HG03060 (cell line): ENCODE results near the gene GALNT9.
"Not testable (repeated sequence)": the region's sequence is repeated elsewhere in the genome, so short reads cannot be mapped to it uniquely, and the experiment has no call there.

Experiments used
- ATAC-seq: cut with Tn5 transposase; IDR thresholded peaks from one replicate; pipeline ENCODE4 v1.9.1; 2021; ENCODE audit warnings: low read depth, moderate number of reproducible peaks; ENCODE audit not compliant: unreplicated experiment

The GALNT9 gene

GRCh38 chr12:132204793-132205270 is 124.6 kb downstream of the GALNT9 start:
- no peak for ATAC-seq

GRCh38 chr12:132204063-132204792 is 125.2 kb downstream of the GALNT9 start:
- ATAC-seq = no peak

DNA sequence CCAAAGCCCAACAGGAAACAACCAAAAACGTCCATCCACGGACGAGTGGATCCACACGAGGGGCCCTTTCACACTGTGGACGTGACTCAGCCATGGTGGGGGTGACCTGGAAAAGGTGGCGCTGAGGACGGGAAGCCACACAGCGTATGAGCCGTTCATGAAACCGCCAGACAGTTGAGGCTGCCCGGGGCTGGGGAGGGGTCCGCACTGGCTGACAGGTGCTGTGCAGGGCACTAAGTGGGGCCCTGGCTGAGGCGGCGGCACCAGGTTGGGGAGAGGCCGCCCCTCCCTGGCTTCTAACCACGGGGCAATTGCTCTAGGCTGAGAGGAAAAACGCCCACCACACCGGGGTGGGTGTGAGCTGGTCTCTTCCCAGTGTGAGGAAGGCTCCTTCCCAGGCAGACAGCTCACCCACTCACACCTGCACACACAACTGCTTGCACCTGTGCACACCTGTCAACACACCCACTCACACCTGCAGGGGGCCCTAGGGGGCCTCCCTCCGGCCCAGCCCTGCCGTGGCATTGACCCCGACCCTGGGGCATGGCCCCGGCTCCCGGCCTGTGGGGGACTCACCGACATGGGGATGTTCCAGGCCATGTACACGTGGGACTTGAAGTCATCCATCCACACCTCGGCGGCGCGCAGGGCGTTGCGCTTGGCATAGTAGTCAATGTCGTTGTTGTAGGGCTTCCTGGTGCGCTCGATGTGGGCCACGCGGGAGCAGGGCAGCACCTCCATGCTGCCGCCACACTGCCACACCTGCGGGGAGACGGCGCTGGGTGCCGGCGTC is 126.3 kb downstream of the GALNT9 start:
- ATAC-seq = no peak

DNA sequence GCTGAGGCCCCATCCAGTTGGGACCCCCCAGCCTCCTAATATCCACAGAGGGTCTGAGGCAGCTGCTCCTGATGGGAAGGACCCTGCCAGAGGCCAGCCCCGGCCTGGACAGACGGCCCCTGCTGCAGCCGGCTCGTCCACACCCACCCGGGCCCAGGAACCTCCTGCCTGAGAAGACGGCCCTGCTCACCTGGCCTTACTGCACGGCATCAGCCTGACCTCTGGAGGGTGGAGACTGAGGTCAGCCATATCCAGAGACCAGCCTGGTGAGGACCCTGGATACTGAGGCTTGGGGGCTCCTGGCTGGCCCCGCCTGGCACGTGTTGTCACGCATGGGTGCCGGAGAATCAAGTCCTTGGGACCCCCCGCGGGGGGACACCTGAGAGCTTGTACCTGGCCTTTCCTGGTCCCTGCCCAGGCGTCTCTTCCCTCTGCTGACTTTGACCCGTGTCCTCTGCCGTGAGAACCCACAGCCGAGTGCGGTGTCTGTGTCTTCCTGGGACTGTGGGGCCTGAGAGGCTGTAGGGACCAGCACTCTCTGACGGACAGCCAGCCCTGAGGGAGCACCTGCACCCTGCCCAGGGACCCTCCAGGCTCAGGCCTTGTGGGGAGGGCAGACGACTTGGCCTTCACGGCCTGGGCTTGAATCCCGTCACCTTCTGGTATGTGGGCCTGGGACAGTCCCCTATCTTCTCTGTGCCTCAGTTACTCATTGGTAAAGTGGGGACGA is 127.8 kb downstream of the GALNT9 start:
- no peak for ATAC-seq

- ATAC-seq = no peak
Measured at GRCh38 chr12:132200800-132201199, 128.6 kb downstream of the GALNT9 start.

DNA sequence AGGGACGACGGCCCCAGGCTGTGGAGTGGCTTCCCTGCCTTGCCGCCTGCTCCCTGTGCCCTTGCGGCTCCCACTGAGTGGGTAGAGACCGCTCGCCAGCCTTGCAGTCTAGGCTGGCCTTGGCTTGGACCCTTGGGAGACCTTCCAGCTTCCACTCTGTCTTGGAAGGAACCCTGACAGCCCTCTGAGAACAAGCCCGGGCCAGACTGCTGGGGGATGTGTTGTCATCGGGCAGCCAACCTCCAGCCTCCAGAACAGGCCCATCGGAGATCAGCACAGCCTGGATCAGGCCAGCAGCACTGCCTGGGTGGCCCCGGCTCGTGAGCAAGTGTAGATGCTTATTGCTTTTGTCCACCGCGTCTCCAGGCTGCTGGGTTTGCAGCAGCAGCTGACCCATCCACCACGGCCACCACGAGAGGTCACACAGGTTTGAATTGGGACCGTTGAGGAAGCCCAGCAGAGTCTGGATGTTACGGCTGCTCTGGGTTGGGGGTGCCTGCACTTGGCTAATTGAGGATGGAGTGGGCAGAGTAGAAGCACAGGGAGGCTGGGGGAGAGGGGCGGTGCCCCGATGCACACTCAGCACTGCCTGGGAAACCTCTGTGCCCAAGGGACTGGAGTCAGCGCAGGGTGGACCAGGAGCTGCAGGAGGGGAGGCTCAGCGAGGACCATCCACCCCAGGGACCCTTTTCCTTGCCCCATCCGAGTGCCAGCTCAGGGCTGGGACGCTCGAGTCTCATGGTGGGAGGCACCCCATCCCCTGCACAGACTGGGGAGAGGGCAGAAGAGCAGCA is 129.7 kb downstream of the GALNT9 start:
- ATAC-seq = no peak

GRCh38 chr12:132199101-132199500 is 130.3 kb downstream of the GALNT9 start:
- no peak for ATAC-seq

DNA sequence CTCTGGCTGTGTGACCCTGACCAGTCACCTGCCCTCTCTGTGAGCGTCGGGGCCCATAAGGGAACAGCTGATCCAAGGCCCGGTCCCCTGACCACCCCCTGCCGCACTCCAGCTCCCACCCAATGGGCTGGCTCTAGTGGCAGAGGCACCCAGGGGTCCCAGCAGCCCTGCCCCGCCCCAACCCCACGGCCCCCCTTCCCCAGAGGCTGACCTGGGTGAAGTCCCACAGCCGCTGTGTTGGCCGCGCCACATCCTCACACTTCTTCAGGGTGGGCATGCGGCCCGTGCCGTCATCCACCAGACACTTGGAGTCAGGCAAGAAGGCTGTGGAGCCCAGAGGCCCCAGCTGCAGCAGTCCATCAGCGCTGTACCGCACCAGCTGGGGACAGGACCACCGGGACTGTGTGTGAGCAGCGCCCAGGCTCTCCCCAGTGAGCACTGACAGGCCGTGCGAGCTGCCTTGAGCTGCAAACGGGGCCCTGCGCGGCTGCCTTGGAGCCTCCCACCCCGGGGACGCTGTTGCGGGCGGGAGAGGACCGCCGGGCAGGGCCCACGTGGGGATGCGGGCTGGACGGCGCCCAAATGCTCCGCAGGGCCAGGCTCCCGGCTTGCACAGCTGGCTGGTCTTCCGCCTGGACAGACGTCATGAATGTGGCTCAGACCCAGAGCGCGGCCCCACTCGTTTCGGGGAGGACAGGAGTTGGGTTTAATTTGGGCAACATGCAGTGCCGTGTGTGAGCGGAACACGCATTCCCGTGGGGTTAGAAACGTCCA is 131.6 kb downstream of the GALNT9 start:
- no peak for ATAC-seq

DNA sequence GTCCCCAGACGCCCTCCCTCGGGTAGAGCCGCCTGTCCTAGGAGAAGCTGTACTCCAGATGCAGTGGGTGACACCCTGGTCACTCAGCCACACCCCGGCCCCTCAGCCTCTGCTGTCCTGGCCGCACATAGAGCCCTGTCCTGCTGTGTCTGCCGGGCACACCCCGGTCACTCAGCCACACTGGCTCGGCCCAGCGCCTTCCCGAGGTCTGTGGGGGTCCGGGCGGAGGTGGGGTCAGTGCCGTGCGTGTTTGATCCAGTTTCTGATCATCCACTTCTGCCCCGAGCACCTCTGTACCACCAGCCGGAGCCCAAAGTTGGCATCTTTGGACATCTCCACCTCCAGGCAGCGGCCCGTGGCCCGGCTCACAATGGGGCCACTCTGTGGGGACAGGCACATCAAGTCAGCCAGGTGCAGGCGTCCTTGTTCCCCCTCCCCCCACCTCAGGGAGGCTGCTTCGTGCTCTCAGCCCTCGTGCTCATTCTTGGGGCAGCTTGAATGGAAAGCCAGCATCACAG is 132.5 kb downstream of the GALNT9 start:
- ATAC-seq = no peak

- no peak for ATAC-seq
Measured at GRCh38 chr12:132196038-132196872, 133.1 kb downstream of the GALNT9 start.

GRCh38 chr12:132195242-132195641 is 134.1 kb downstream of the GALNT9 start:
- not testable (repeated sequence) for ATAC-seq

DNA sequence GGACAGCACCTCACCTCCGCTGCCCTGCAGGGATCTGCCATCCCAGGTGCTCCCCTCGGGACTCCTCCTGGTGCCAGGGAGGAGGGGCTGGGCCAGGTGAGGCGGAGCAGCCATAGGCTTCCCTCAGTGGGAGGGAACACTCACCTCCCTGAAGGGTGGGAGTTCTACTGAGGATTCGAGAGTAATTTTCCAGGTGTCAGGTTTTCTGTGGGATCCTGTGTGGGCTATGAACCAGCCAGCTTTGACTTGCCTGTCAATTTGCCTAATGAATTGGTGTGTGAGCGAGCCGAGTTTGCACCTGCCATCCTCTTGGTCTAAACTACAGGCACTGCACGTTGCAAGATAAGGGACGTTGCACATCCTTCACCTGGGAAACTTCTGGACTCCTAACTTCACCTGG is 134.8 kb downstream of the GALNT9 start:
- no peak for ATAC-seq

- no peak for ATAC-seq
Measured at GRCh38 chr12:132194056-132194455, 135.3 kb downstream of the GALNT9 start.

GRCh38 chr12:132191715-132192553 is 137.5 kb downstream of the GALNT9 start:
- ATAC-seq = no peak

- no peak for ATAC-seq
Measured at GRCh38 chr12:132190834-132191500, 138.4 kb downstream of the GALNT9 start.

GRCh38 chr12:132190012-132190755 is 139.2 kb downstream of the GALNT9 start:
- no peak for ATAC-seq
